UCSD-AML1 (cell line): Measurements from ENCODE around the gene LMO7.
"Not testable (repeated sequence)": the region's sequence is repeated elsewhere in the genome, so short reads cannot be mapped to it uniquely, and the experiment has no call there.

Experiments
- DNase-seq: peaks from one replicate; lab custom pipeline; 2025; ENCODE audit not compliant: unreplicated experiment; lab: John Stamatoyannopoulos, UW

Gene LMO7

GRCh38 chr13:75647126-75647784, 11.1 kb downstream of the LMO7 start:
- DNase-seq = no peak

DNA sequence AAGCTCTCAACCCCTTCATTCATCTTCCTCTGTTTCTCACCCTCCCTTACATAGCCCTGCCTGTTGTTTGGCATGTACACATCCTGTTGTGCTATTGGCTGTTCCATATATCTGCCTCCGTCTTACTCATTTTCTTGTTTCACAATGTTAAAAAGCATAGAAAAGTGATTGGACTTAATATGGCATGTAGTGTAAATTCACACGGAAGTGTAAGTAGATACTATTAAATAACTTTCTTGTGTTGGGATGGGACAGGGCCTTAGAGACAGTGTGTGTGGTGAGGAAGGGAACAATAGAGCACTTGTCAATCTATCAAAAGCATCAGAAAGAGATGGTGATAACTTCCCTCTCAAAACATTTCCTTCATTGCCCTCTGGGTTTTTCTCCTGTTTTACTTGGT, 12.3 kb downstream of the LMO7 start:
- no peak for DNase-seq

GRCh38 chr13:75651013-75651412, 14.9 kb downstream of the LMO7 start:
- DNase-seq = no peak

- DNase-seq = no peak
These were observed 16.6 kb downstream of the LMO7 start for GRCh38 chr13:75652726-75653125.

GRCh38 chr13:75656425-75656989, 20.4 kb downstream of the LMO7 start:
- no peak for DNase-seq

DNA sequence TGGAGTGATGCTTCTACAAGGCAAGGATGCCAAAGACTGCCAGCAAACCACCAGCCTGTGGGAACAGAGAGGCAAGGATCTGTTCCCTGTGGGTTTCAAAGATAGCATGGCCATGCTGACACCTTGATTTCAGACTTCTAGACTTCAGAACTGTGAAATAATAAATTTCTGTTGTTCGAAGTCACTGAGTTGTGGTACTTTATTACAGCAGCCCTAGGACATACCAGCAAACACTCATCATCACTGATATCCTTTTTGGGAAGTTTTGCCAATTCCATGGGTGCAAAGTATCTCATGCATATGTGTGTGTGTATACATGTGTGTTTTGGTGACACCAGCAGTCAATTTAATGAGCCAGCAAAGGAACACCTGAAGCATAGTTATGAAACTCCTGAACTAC, 21.0 kb downstream of the LMO7 start:
- DNase-seq = no peak

DNA sequence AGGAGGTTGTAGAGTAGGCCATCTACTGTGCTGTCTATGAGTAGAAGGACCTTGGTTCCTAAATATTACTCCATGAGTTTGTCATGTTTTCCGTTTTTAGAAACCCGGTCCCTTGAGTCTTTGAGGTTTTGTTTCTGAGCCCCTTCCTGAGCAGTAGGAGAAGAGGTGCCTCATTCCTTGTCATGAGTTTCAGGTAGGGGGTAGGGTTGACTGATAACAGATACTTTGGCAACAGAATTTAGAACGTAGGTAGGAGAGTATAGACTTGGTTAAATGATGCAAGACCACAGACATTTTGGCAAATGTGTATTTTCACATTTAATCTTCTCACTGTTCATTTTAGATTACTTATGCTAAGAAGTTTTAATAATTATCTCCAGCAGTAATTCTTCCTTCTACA, 24.6 kb downstream of the LMO7 start:
- no peak for DNase-seq

GRCh38 chr13:75661443-75661842, 25.3 kb downstream of the LMO7 start:
- DNase-seq = no peak

DNA sequence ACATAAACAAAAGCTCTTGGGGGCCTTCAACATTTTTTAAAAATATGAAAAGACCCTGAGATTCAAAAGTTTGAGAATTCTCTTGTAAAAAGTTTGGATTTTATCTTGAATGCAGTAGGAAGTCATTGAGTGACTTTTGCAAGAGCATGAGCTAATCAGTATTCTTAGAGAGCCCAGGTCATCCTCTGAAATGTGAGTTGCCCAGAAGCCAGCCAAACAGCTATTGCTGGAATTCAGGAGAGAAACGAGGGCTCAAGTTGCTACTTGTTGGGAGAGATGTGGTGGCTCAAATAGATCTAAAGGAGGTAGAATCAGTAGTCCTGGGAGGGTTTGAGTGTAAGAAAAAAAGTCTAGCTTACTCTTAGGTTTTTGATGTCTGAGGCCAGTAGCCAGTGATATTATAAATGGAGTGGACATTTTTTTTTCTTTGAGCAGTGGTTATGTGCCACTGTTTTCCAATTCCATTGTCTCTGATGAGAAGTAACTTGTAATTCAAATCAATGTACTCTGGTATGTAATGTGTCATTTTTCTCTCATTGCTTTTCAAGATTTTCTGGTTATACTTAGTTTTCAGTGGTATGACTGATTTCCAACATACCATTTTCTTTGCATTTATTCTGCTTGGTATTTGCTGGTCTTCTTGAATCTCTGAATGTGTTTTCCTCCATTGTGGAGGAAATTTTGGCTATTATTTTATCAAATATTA, 30.7 kb downstream of the LMO7 start:
- DNase-seq = no peak

- DNase-seq = no peak
These were observed 33.6 kb downstream of the LMO7 start for GRCh38 chr13:75669706-75670105.

DNA sequence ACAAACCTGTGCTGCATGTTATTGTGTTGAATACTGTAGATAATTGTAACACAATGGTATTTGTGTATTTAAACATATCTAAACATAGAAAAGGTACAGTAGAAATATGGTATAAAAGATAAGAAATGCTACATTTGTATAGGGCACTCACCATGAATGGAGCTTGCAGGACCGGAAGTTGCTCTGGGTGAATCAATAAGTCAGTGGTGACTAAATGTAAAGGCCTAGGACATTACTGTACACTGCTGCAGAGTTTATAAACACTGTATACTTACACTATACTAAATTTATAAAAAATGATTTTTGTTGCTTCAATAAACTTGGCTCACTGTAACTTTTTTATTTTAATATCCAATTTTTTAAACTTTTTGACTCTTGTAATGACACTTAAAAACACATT, 34.4 kb downstream of the LMO7 start:
- no peak for DNase-seq

- no peak for DNase-seq
These were observed 39.3 kb downstream of the LMO7 start for GRCh38 chr13:75675421-75675820.

- DNase-seq = no peak
These were observed 43.3 kb downstream of the LMO7 start for GRCh38 chr13:75679459-75679858.

DNA sequence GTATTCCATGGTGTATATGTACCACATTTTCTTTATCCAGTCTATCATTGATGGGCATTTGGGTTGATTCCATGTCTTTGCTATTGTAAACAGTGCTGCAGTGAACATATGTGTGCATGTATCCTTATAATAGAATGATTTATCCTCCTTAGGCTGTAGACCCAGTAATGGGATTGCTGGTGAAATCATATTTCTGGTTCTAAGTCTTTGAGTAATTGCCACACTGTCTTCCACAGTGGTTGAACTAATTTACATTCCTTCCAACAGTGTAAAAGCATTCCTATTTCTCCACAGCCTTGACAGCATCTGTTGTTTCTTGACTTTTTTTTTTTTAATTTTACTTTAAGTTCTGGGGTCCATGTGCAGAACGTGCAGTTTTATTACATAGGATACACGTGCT, 44.1 kb downstream of the LMO7 start:
- DNase-seq = not testable (repeated sequence)

GRCh38 chr13:75682326-75682725, 46.2 kb downstream of the LMO7 start:
- no peak for DNase-seq

DNA sequence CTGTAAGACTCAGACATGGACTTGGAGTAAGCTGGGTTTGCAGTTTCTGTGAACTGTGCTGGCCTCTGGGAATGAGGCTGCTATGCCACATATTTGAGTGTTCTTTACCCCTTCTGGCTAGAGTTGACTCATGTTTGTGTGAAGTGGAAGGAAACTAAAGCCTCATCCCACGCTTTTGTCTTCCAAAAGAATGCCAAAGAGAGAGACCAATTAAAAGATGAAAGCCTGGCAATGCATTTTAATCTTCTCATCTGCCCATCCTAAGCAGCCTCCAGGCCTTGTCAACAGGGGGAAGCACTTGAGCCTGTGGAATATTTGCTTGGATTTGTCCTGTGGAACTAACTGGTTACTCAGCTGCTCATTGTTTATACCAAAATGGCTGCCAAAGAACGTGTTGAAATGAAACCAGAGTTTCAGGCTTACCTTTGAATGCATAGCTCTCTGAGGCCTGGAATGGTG, 49.1 kb downstream of the LMO7 start:
- no peak for DNase-seq

DNA sequence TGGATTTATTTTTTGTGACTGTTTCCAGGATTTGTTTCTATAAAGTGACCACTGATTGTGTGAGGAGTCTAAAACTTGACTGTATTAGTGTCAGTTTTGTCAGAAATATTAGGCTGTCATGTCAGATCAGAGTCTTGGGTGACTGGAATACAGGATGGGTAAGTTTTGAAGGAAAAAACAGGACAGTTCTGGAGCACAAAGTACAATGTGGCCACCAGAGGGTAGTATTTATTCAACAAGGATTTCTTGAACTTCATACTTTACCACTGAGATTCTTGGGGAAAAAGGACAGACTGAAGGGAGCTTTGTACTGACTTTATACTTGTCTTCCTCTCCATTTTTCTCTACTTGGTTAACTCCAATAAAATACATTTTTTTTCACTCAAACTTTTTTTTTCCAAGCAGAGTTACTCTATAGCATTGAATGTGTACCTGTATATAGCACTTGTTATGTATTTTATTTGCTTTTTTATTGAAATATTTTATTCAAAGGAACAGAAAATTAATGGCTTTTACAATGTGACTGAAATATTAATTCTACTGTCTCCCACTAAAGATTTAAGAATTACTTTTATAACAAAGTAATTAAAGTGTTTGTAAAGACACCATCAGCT, 51.1 kb downstream of the LMO7 start:
- no peak for DNase-seq

DNA sequence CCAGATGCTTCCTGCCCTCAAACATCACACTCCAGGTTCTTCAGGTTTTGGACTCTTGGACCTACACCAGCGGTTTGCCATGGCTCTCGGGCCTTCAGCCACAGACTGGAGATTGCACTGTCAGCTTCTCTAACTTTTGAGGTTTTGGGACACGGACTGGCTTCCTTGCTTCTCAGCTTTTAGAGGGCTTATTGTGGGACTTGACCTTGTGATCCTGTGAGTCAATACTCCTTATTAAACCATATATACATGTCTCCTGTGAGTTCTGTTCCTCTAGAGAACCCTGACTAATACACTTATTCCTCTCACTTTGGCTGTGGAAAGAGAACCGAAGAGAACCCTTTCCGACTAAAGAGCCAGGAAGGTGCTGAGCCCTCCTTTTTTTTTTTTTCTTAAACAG, 53.6 kb downstream of the LMO7 start:
- no peak for DNase-seq

- no peak for DNase-seq
These were observed 54.5 kb downstream of the LMO7 start for GRCh38 chr13:75690607-75691006.

DNA sequence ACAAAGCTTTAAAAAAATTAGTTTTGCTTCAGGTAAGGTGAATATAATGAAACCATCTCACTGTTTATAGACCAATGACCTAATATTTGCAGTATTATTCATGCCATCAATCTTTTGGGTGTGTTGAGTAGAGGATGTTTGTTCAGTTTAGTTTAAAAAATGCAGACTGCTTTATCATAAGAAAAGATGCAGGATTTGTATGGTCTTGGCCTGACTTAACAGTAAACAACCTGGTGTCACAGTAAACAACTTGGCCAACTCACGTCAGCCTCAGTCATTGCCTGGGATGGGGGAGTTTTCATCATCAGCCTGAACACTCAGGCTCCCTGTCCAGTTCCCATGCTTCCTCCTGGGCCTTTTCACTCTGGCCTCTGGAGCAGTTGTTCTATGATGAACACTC, 55.1 kb downstream of the LMO7 start:
- DNase-seq = no peak

- DNase-seq = no peak
These were observed 57.1 kb downstream of the LMO7 start for GRCh38 chr13:75693227-75693626.

- no peak for DNase-seq
These were observed 58.6 kb downstream of the LMO7 start for GRCh38 chr13:75694722-75695121.
